Cardiac muscle cell (in vitro differentiated cells and primary cell): ENCODE data around the gene GTPBP6. TPM values are rescaled to one million over a fixed set of nuclear protein-coding genes. Genes with fewer than 3 reads are reported as not detected.
A peak's percentile ranks its signal among the peaks of the same experiment; 100 is the strongest.

Experiments
- DNase-seq, 2 donors: peaks; one replicate each; pipeline versions ENCODE4 v3.0.0 to v3.0.0-alpha.2; 2010 to 2017; ENCODE audit warnings: low read depth in 1 of 2, low spot score in 1 of 2
- H3K27ac ChIP-seq: fragments of 200-600 bp; sonication (generic); 2 replicates; pipeline ENCODE4 v1.5.1; 2016
- H3K27me3 ChIP-seq: fragments of 200-600 bp; sonication (generic); 2 replicates; pipeline ENCODE4 v1.6.0; 2016; ENCODE audit warnings: control low read depth
- H3K36me3 ChIP-seq: fragments of 200-600 bp; sonication (generic); 2 replicates; pipeline ENCODE4 v1.5.1; 2016; ENCODE audit warnings: control low read depth
- H3K4me1 ChIP-seq: fragments of 200-600 bp; sonication (generic); 2 replicates; pipeline ENCODE4 v1.8.1; 2017; ENCODE audit warnings: low read depth, mild to moderate bottlenecking, mixed run types
- H3K4me3 ChIP-seq: fragments of 200-600 bp; sonication (generic); 2 replicates; pipeline ENCODE4 v1.5.1; 2016; ENCODE audit warnings: mild to moderate bottlenecking
- H3K9me3 ChIP-seq: fragments of 200-600 bp; sonication (generic); 2 replicates; pipeline ENCODE4 v1.5.1; 2017; ENCODE audit warnings: low read depth, mild to moderate bottlenecking, control low read depth
- CTCF ChIP-seq: IDR thresholded peaks from 2 replicates; pipeline ENCODE4 v1.5.1; 2012; ENCODE audit warnings: low read depth, mild to moderate bottlenecking, low read length
- polyA plus RNA-seq: library from polyadenylated mRNA; unstranded; fragments of >200 nt; fragmentation: Nextera tagmentation; extraction: Ambion mirVana; gene quantifications from 2 replicates; pipeline ENCODE4 v1.2.1, GENCODE V29; 2016
- total RNA-seq: library from RNA; depleted of rRNA; stranded (reverse); fragments of >200 nt; gene quantifications from 2 replicates; pipeline ENCODE4 v1.2.3, GENCODE V29; 2016

Gene GTPBP6
- total and polyA plus RNA-seq, 2 experiments from 2014 or later, result 59.2 to 60.9 TPM

- H3K4me1 ChIP-seq, result peaks cover 9% of the 10 kb centered on the region
- no peaks in the 10 kb centered on the region for H3K9me3 ChIP-seq
- H3K4me3 ChIP-seq, result no peak overlapping the region
- no peak for TF ChIP-seq CTCF
- H3K27ac ChIP-seq, result peak overlapping the region; percentile 75
- H3K36me3 ChIP-seq, result peaks cover 9% of the 10 kb centered on the region
- H3K27me3 ChIP-seq, result no peaks in the 10 kb centered on the region
- no peak for DNase-seq
Observed at GRCh38 chrX:349702-350101, 31.1 kb upstream of the GTPBP6 start.

GRCh38 chrX:349196-349595 is 30.6 kb upstream of the GTPBP6 start:
- Histone ChIP-seq H3K27me3 (no peaks in the 10 kb centered on the region), H3K4me3 (no peak overlapping the region), H3K36me3 (peaks cover 9% of the 10 kb centered on the region), H3K4me1 (peaks cover 9% of the 10 kb centered on the region), H3K9me3 (no peaks in the 10 kb centered on the region), H3K27ac (peak overlapping the region; percentile 75)
- no peak for TF ChIP-seq CTCF
- peak; percentile 13 to 60 for DNase-seq

GRCh38 chrX:348461-349117 is 30.0 kb upstream of the GTPBP6 start:
- H3K9me3 ChIP-seq, result no peaks in the 10 kb centered on the region
- TF ChIP-seq CTCF, result no peak
- H3K4me1 ChIP-seq, result peaks cover 9% of the 10 kb centered on the region
- no peaks in the 10 kb centered on the region for H3K27me3 ChIP-seq
- H3K27ac ChIP-seq, result peak overlapping the region; percentile 75
- H3K4me3 ChIP-seq, result no peak overlapping the region
- peaks cover 9% of the 10 kb centered on the region for H3K36me3 ChIP-seq
- peak in 1 of 2 donors; percentile 27 for DNase-seq

GRCh38 chrX:347351-348117 is 28.9 kb upstream of the GTPBP6 start:
- H3K4me3 ChIP-seq, result no peak overlapping the region
- no peak for TF ChIP-seq CTCF
- peaks cover 9% of the 10 kb centered on the region for H3K4me1 ChIP-seq
- H3K27ac ChIP-seq, result no peak overlapping the region
- peaks cover 8% of the 10 kb centered on the region for H3K36me3 ChIP-seq
- DNase-seq, result no peak
- no peaks in the 10 kb centered on the region for H3K9me3 ChIP-seq
- H3K27me3 ChIP-seq, result no peaks in the 10 kb centered on the region

GRCh38 chrX:346034-346813 is 27.6 kb upstream of the GTPBP6 start:
- H3K27ac ChIP-seq, result no peak overlapping the region
- H3K4me1 ChIP-seq, result peaks cover 9% of the 10 kb centered on the region
- no peaks in the 10 kb centered on the region for H3K9me3 ChIP-seq
- no peak overlapping the region for H3K4me3 ChIP-seq
- H3K36me3 ChIP-seq, result peaks cover 7% of the 10 kb centered on the region
- no peak for DNase-seq
- no peaks in the 10 kb centered on the region for H3K27me3 ChIP-seq
- no peak for TF ChIP-seq CTCF
